DMS 273 (cell line): ENCODE data around the gene COL5A3.
"Not testable (repeated sequence)": the region's sequence is repeated elsewhere in the genome, so short reads cannot be mapped to it uniquely, and the experiment has no call there.

Source experiments
- DNase-seq: peaks from one replicate; lab custom pipeline; 2025; ENCODE audit not compliant: unreplicated experiment; lab: John Stamatoyannopoulos, UW

The COL5A3 gene

DNA sequence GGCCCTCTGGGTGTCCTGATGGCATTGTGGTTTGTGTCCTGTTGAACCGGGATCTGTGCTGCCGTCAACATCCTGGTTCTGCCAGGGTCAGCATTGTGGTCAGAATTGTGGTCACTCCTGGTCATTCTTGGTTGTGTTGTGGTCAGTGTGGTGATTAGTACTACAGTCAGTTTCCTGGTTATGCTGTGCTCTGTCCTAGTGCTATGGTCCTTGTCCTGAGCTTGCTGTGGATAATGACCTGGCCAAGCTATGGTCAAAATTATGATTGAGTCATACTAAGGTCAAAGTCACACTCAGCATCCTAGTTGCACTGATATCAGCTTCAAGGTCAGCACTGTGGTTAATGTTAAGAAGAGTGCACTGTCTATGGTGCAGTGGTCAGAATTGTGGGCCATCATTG is 69.5 kb downstream of the COL5A3 start:
- no peak for DNase-seq

- no peak for DNase-seq
These were observed 70.9 kb downstream of the COL5A3 start for GRCh38 chr19:9939301-9939913.

- DNase-seq, result no peak
These were observed 73.3 kb downstream of the COL5A3 start for GRCh38 chr19:9937001-9937411.

- peak; percentile 45 for DNase-seq
These were observed 73.8 kb downstream of the COL5A3 start, which contains the start of gene OLFM2 for GRCh38 chr19:9936326-9937000. Gene OLFM2, minus strand, starts transcription at chr19:9936515. Its CDS starts 149 bp downstream, at chr19:9936366.

DNA sequence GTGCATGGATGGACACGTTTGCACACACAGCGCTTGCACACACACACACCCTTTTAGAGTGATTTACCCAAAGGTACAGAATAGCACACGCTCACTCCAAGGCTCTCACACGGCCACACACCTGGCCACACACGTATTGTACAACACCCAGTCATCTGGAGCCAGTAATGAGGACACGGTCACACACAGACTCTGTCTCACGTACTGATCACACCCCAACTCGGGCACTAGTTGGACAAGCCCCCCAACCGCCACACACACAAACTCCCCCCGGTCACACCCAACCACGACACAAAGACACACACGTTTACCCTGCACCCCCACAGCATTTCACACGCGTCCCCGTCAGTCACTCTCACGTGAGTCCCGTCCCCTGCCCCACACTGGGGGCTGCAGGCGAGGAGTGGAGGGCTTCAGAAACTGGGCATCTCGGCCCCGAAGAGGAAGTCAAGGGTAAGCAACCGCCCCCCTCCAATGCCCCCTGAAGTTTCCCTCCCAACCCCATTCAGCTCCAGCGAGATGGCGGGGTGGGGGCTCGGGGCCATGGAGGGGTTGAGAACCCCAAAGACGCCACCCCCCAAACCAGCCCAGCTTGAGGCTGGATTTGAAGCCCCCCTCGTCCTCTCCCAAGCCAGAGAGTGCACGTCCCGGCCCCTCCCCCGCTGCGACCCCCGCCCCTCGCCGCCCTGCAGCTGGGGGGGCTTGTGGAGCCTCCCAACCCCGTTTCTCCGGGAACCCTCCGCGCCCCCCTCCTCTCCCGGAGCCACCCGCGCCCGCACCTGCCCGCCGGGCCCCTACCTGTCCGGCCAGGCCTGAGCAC is 74.6 kb downstream of the COL5A3 start:
- no peak for DNase-seq

GRCh38 chr19:9934132-9934950 is 76.0 kb downstream of the COL5A3 start:
- peak; percentile 89 for DNase-seq

DNA sequence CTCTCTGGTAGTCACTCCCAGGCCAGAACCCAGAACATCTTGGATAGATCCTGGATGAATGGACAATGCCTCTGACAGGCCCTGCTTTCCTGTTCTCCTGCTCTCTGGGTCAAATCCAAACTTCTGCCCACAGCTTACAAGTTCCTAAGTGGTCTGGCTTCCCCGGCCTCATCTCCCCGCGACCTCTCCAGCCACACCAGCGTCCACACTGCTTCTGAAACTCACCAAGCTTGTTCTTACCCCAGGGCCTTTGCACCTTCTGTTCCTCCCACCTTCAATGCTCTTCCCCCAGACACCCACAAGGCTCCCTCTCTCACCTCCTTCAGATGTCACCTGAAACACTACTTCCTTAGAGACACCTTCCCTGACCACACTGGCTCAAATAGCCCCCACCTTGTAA is 77.5 kb downstream of the COL5A3 start:
- no peak for DNase-seq

DNA sequence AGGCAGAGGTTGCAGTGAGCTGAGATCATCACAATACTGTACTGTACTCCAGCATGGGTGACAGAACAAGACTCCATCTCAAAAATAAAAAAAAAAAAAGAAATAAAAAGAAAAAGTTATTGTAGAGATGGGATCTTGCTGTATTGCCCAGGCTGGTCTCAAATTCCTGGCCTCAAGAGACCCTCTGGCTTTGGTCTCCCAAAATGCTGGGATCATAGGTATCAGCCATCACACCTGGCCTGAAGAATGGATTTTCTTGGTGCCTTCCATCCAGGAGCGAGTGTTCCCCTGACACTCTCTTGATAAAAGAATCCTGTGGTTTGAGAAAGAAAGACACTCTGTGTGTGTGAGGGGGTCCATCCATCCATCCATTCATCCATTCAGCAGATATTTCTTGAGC is 78.7 kb downstream of the COL5A3 start:
- no peak for DNase-seq

DNA sequence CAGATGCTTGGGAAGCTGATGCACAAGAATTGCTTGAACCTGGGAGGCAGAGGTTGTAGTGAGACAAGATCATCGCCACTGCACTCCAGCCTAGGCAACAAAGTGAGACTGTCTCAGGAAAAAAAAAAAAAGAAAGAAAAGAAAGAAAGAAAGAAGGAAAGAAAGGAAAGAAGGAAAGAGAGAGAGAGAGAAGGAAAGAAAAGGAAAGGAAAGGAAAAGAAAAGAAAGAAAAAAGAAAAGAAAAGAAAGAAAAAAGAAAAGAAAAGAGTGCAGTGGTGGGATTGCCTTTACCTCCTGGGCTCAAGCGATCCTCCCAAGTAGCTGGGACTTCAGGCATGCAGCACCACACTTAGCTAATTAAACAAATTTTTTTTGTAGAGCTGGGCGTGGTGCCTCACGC is 86.9 kb downstream of the COL5A3 start:
- no peak for DNase-seq

- DNase-seq, result not testable (repeated sequence)
These were observed 87.4 kb downstream of the COL5A3 start for GRCh38 chr19:9922782-9923379.

GRCh38 chr19:9917321-9917720 is 93.0 kb downstream of the COL5A3 start:
- DNase-seq, result peak; percentile 81

DNA sequence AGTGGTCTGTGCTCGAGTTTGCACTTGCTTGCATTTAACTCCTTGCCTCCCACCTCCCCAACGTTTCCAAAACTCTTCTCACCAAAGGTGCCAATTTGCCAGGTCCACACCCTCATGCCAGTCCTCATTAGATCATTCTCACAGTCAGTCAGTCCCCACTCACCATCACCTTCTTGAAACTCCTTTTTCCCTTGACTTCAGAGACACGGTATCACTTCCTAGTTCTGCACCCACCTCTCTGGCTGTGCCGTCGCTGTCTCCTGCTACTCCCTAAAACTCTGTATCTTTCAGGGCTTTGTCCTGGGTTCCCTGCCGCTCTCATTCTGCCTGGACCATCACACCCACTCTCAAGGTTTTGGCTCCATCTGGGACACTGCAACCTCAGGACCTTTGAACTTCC is 93.6 kb downstream of the COL5A3 start:
- DNase-seq, result no peak

DNA sequence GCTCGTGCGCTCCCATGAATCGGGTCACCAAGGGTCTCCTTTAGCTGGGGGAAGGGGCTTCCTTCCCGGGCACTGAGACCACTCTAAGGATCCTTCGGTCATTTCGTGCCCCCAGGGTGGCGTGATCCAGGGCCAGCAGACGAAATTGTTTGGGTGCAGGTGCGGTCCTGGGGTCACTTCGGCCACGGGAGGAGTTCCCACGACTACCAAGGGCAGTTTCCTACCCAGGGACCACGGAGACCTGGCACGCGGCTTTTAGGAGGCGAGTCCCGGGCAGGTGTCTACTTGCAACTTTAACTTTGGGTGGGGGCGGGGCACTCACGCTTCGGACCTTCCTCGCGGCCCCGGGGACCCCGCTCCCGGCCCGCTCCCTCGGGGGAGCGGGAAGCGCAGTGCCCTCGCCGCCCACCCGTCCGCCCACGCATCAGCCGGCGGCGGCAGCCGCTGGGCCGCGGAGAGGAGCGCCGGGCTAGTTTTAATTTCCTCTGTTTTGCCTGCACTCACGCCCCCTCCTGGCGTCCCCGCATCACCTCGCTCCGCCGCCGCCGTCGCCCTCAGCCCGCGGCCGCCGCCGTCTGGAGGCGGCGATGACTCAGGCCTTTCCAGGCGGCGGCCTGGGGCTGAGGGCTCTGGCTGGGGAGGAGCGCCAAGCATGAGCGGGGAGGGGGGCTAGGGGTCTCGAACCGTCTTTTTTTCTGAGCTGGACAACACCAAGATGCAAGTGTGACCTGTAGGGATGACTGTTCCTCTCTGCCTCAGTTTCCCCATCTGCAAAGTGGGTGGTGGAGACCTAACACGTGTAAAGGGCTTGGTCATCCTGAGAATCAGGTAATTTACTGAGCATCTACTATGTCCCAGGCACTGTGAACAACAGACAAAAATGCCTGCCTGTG is 95.7 kb downstream of the COL5A3 start:
- DNase-seq, result peak; percentile 95

DNA sequence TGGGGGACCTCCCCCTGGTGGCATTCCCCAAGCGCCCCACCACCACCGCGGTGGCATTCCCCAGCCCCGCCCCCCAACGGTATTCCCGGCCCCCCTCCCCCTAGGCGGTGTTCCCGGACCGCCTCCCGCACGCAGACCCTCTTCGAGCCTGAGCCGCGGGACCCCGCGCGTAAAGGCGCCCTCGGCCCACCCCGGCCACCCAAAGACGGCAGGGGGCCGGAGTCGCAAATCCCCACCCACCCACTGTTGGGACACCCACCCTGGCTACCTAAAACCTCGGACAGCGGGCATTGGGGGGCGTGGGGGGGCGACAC is 96.3 kb downstream of the COL5A3 start:
- DNase-seq, result no peak

DNA sequence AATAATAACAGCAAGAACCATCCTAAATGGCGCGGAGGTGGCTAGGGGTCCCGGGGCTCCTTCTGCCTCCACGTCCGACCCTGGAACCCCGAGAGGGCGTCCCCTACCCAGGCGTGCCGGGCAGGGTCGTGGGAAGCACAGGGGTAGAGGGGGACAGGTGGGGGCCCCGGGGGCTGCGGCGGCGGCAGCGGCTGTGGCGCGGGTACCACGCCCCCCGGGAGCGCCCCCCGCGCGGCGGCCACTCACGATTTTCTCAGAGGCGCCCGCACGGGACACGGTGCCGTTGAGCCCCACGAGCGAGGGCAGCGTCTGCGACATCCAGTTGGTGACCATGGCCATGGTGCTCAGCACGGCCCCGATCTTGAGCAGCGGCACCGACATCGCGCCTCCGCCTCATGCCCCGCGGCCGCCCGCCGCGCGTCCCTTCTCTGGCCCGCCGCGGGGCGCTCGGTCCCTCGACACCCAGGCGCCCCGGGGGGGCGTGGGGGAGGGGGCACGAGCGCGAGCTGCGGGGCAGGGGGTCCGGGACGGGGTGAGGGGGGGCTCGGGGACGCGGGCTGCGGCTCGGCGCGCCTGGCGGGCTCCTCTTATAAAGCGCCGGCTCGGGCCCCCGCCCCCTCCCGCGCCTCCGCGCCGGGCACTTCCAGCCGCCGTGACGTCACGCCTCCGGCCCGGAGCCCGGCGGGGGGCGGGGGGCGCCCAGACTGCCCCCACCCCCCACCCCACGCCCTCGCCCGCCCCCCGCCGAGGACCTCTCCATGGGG is 96.9 kb downstream of the COL5A3 start:
- peak; percentile 58 for DNase-seq

DNA sequence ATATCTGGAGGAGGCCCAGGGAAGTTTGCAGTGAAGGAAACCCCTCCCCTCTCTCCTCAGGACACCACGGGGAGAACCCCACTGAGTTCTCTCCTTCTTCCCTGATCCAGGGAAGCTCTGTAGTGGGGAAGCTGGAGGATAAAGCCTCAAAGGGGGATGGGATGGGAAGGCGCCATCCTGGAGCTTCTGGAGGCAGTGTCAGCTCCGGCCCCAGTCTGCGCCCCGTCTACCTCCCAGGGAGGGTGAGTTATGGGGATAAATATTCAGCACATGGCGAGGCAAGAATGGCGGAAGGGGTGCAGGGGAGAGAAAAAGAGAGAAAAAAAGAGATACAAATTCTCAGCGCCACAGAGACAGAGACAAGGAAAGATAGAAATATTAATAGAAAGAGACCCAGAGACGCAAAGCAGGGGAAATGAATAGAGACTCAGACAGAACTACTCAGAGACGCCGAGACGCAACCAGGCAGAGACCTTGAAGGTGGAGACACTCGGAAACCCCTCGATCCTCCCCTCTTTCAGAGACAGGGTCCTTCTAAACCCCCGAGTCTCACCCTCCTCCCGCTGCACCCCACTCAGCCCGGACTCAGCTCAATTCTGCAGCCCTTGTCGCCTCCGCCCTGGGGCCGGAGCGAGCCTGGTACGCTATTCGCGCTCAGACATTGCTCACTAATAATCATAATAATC is 97.6 kb downstream of the COL5A3 start:
- no peak for DNase-seq

DNA sequence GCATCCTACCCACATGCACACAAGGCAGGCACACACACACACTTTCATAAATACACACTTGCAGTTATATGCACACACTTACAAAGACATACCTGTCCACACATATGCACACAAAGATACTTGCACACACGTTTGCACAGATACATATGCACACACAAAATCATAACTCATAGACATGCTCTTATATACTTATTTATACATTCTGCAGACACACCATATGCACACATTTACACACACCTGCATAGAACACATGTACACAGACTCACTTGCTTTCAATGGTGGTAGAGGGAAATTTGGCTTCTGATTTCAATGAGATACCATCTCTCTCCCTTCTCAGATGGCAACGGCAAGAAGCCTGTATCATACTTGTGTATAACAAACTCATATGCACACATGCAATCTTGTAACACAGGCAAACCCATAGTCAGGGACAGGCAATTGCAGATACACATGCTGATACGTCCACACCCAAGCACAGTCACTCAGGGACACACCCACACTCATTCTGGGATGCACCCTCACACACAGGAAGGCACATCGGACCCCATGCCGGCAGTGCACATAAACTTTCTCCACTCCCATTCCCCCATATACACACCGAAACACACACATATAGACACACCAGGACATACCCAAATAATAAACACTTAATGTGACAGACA is 98.6 kb downstream of the COL5A3 start:
- DNase-seq, result no peak

- DNase-seq, result no peak
These were observed 99.7 kb downstream of the COL5A3 start for GRCh38 chr19:9910625-9911024.
